ENCODE results near the gene MAP2. TPM values are rescaled to one million over a fixed set of nuclear protein-coding genes. Genes with fewer than 3 reads are reported as not detected.

The MAP2 gene
- total RNA-seq, 2 experiments from 2014 or later, result not detected

GRCh38 chr2:209512971-209513370 lies 89.1 kb downstream of the MAP2 start:
- H3K4me1 Mint-ChIP-seq, result no peaks in the 10 kb centered on the region
- CTCF ChIA-PET, result no interaction called here
- POLR2A ChIA-PET, result no interaction called here
- no peak overlapping the region for H3K27ac Mint-ChIP-seq
- H3K9me3 Mint-ChIP-seq, result no peaks in the 10 kb centered on the region
- no peaks in the 10 kb centered on the region for H3K36me3 Mint-ChIP-seq (ENCODE audit: low read depth)
- H3K4me3 Mint-ChIP-seq, result no peak overlapping the region
- no peak for DNase-seq
- H3K27me3 Mint-ChIP-seq, result no peaks in the 10 kb centered on the region

DNA sequence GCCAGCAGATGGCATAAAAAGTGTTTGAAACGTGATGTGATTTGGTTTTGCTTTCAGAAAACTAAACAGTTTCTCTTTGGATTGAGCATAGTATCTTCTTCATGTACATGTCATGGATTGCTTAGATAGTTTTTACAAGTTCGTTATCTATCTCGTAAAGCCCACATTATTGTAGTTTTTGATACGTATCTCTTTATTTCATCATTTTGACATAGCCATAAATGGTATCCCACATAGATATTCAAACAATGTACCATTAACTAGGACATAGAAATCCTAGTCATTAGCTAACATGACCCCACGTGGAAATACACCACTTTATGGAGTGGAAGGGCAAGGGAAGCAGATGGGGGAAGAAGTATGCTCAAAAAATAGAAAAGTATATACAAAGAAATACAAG lies 93.6 kb downstream of the MAP2 start:
- DNase-seq, result no peak
- H3K27me3 Mint-ChIP-seq, result no peaks in the 10 kb centered on the region
- no peak overlapping the region for H3K27ac Mint-ChIP-seq
- H3K4me1 Mint-ChIP-seq, result no peaks in the 10 kb centered on the region
- CTCF ChIA-PET, result no interaction called here
- H3K9me3 Mint-ChIP-seq, result no peaks in the 10 kb centered on the region
- POLR2A ChIA-PET, result no interaction called here
- no peak overlapping the region for H3K4me3 Mint-ChIP-seq
- no peaks in the 10 kb centered on the region for H3K36me3 Mint-ChIP-seq (ENCODE audit: low read depth)

- Mint-ChIP-seq H3K27me3 (no peaks in the 10 kb centered on the region), H3K27ac (no peak overlapping the region), H3K9me3 (no peaks in the 10 kb centered on the region), H3K4me3 (no peak overlapping the region), H3K36me3 (ENCODE audit: low read depth) (no peaks in the 10 kb centered on the region), H3K4me1 (no peaks in the 10 kb centered on the region)
- POLR2A ChIA-PET, result no interaction called here
- CTCF ChIA-PET, result no interaction called here
- no peak for DNase-seq
Observed at GRCh38 chr2:209519271-209519670, 95.4 kb downstream of the MAP2 start.

DNA sequence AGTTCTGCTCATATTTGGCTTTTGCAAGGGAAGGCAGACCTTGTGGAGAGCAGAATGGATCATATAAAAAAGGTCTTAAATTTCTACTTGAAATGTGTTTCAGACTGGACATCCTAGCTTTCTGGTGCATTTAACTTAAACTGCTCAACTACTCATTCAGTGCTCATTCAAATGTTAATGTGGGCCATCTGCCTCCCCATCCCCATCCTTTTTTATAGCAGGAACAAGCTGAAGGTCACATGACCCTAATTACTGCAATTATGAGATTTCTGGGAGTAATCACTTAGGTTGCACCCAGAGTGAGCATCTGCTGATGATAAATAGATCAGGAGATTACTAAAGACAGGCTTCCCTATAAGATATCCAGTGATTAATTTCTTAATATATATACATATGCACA lies 96.1 kb downstream of the MAP2 start:
- ChIA-PET POLR2A (no interaction called here), CTCF (no interaction called here)
- DNase-seq, result no peak
- Mint-ChIP-seq H3K27ac (no peak overlapping the region), H3K9me3 (no peaks in the 10 kb centered on the region), H3K4me1 (no peaks in the 10 kb centered on the region), H3K4me3 (no peak overlapping the region), H3K27me3 (no peaks in the 10 kb centered on the region), H3K36me3 (ENCODE audit: low read depth) (no peaks in the 10 kb centered on the region)

DNA sequence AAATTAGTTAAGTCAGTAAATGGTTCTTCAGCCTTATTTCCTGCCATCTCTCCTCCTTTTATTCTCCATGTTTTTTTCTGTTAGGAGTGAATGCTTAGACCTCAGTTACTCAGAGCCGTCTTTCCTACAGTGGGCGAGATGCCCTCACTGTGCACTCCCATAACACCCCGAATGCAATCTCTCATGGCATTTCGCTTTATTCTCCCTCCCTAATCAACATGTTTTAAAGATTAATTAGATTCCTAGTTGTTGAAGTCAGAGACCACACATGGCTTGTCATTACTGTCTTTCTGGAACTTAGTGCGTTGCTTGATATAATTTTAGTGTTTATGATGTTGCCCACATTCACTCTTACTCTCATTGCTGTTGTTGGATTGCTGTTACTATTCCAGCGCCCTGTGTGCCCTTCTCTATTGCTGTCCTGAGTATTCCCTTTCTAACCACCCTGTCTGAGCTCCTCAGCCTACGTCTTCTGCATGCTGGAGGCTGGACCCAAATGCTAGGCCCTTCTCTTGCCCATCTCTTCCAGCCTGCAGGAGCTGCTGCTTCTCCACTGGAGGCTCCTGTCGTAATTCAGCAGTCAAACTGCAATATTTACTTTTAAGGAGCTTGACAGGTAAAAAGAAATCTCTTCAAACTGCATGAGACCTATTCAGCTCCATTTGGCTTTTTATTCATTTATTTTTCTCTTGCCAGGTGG lies 99.3 kb downstream of the MAP2 start:
- POLR2A ChIA-PET, result no interaction called here
- H3K9me3 Mint-ChIP-seq, result no peaks in the 10 kb centered on the region
- no peak overlapping the region for H3K4me3 Mint-ChIP-seq
- H3K27ac Mint-ChIP-seq, result no peak overlapping the region
- H3K4me1 Mint-ChIP-seq, result peaks cover 2% of the 10 kb centered on the region
- DNase-seq, result no peak
- H3K36me3 Mint-ChIP-seq (ENCODE audit: low read depth), result no peaks in the 10 kb centered on the region
- no peaks in the 10 kb centered on the region for H3K27me3 Mint-ChIP-seq
- CTCF ChIA-PET, result no interaction called here

DNA sequence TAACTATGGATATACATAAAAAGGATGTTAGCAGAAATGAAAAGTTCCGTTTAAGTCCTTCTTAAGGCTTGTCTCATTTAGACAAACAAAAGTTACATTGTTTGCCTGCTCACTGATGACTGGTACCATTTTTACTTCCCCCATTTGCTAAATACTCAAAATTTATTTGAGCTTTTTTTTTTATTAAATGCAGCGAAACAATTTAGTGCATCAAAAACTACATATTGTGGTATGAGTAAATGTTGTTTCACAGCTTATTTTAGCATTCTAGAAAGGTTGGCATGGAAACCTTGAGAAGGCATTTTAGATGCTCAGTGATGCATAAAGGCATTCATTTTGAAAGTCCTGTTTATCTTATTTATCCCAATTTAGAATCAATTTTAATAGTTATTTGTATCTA lies 100.0 kb downstream of the MAP2 start:
- Mint-ChIP-seq H3K4me3 (no peak overlapping the region), H3K9me3 (no peaks in the 10 kb centered on the region), H3K36me3 (ENCODE audit: low read depth) (no peaks in the 10 kb centered on the region), H3K4me1 (peaks cover 2% of the 10 kb centered on the region), H3K27me3 (no peaks in the 10 kb centered on the region), H3K27ac (no peak overlapping the region)
- CTCF ChIA-PET, result no interaction called here
- POLR2A ChIA-PET, result no interaction called here
- no peak for DNase-seq

DNA sequence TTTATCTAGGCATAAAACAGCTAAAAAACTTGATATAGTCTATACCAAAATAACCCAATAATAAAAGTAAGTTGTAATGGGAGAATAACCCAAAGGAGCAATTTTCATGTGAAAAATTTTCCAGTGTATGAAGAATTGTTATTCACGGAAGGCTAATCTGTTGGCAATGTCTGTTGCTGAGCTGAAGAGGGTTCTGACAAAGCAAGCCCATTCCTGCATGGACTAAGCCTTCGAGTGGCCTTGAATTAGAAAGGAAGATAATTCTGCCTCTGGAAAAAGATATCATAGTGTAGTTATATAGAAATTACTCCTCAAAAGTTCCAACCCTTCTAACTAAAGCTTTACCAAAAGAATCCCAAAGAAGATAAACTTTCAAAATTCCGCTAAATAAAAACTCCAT lies 101.5 kb downstream of the MAP2 start:
- Mint-ChIP-seq H3K36me3 (ENCODE audit: low read depth) (no peaks in the 10 kb centered on the region), H3K27ac (no peak overlapping the region), H3K27me3 (no peaks in the 10 kb centered on the region), H3K4me3 (no peak overlapping the region), H3K4me1 (peaks cover 2% of the 10 kb centered on the region), H3K9me3 (no peaks in the 10 kb centered on the region)
- no peak for DNase-seq
- ChIA-PET POLR2A (no interaction called here), CTCF (no interaction called here)

DNA sequence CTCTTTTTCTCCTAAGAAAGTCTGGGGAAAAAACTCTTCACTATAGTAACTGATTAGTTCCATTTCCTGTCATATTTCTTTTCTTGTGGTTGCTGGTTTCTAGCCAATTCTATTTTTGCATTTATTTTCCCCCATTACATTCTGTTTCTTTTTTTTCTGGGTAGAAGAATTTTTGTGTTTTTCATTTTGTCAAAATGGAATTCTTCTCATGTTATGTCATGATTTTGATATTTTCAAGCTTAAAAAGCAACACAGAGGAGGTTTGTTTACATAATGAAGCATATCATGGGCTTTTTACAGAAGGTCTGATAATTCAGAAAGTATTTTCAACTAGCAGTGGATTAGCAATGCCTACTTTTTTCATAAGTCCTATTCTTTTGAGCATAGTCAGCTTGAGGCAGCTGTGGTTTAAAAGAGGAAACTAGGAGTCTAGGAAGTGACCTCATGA lies 102.0 kb downstream of the MAP2 start:
- Mint-ChIP-seq H3K27ac (no peak overlapping the region), H3K4me1 (peaks cover 2% of the 10 kb centered on the region), H3K4me3 (no peak overlapping the region), H3K9me3 (no peaks in the 10 kb centered on the region), H3K36me3 (ENCODE audit: low read depth) (no peaks in the 10 kb centered on the region), H3K27me3 (no peaks in the 10 kb centered on the region)
- DNase-seq, result no peak
- ChIA-PET CTCF (no interaction called here), POLR2A (no interaction called here)

GRCh38 chr2:209526561-209526960 lies 102.7 kb downstream of the MAP2 start:
- no peaks in the 10 kb centered on the region for H3K27me3 Mint-ChIP-seq
- ChIA-PET POLR2A (no interaction called here), CTCF (no interaction called here)
- no peak overlapping the region for H3K4me3 Mint-ChIP-seq
- no peaks in the 10 kb centered on the region for H3K36me3 Mint-ChIP-seq (ENCODE audit: low read depth)
- no peaks in the 10 kb centered on the region for H3K9me3 Mint-ChIP-seq
- H3K4me1 Mint-ChIP-seq, result peaks cover 2% of the 10 kb centered on the region
- H3K27ac Mint-ChIP-seq, result no peak overlapping the region
- no peak for DNase-seq

DNA sequence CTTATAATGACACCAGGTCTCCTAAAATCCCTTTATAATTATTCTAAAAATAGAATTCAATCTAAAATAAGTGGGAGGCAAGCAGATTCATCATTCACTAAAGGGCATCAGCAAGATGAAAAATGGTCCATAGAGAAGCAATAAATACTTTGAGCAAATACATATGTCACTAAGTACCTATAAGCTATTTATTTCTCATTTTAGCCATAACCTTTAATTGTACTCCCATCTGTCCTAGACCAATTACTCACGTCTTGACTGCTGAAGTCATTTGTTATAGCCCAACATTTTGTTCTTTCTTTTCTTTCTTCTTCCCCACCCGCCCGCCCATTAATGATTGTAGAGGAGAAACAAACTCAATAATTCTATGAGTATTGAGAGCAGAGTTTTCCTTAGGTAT lies 105.7 kb downstream of the MAP2 start:
- no peak for DNase-seq
- Mint-ChIP-seq H3K27ac (no peak overlapping the region), H3K4me3 (no peak overlapping the region), H3K4me1 (peaks cover 2% of the 10 kb centered on the region), H3K36me3 (ENCODE audit: low read depth) (no peaks in the 10 kb centered on the region), H3K27me3 (no peaks in the 10 kb centered on the region), H3K9me3 (no peaks in the 10 kb centered on the region)
- POLR2A ChIA-PET, result no interaction called here
- CTCF ChIA-PET, result no interaction called here

DNA sequence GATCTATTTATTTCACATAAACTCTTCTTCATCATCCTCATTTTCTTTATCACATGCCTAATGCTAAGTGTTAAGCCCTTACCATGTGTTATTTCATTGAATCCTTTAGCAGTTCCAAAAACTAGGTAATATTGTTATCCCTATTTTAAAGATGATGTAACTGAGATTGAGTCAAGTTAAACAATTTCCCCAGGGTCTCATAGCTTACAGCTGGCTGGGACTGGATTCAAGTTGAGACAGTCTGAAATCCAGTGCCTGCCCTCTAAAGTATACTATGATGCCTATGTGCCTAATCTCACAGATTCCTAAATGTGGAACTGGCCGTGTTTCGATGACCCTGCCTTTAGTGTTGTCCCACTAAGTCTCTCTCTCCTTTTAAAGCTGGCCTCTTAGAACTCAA lies 108.5 kb downstream of the MAP2 start:
- Mint-ChIP-seq H3K4me1 (no peaks in the 10 kb centered on the region), H3K27ac (no peak overlapping the region), H3K4me3 (no peak overlapping the region), H3K9me3 (no peaks in the 10 kb centered on the region), H3K27me3 (no peaks in the 10 kb centered on the region), H3K36me3 (ENCODE audit: low read depth) (no peaks in the 10 kb centered on the region)
- ChIA-PET CTCF (no interaction called here), POLR2A (no interaction called here)
- no peak for DNase-seq

GRCh38 chr2:209533391-209533790 lies 109.5 kb downstream of the MAP2 start:
- Mint-ChIP-seq H3K9me3 (no peaks in the 10 kb centered on the region), H3K27me3 (no peaks in the 10 kb centered on the region), H3K27ac (no peak overlapping the region), H3K4me1 (no peaks in the 10 kb centered on the region), H3K36me3 (ENCODE audit: low read depth) (no peaks in the 10 kb centered on the region), H3K4me3 (no peak overlapping the region)
- ChIA-PET POLR2A (no interaction called here), CTCF (no interaction called here)
- no peak for DNase-seq

GRCh38 chr2:209534228-209534627 lies 110.4 kb downstream of the MAP2 start:
- Mint-ChIP-seq H3K9me3 (no peaks in the 10 kb centered on the region), H3K36me3 (ENCODE audit: low read depth) (no peaks in the 10 kb centered on the region), H3K27ac (no peak overlapping the region), H3K4me1 (no peaks in the 10 kb centered on the region), H3K27me3 (no peaks in the 10 kb centered on the region), H3K4me3 (no peak overlapping the region)
- CTCF ChIA-PET, result interaction anchor here (0.7 kb wide), 1 partner anchor 601 kb away, joined by 3 read pairs; no protein-coding TSS in a partner anchor
- DNase-seq, result no peak
- POLR2A ChIA-PET, result no interaction called here

- no peaks in the 10 kb centered on the region for H3K4me1 Mint-ChIP-seq
- CTCF ChIA-PET, result no interaction called here
- POLR2A ChIA-PET, result no interaction called here
- H3K27me3 Mint-ChIP-seq, result no peaks in the 10 kb centered on the region
- H3K4me3 Mint-ChIP-seq, result no peak overlapping the region
- no peaks in the 10 kb centered on the region for H3K36me3 Mint-ChIP-seq (ENCODE audit: low read depth)
- no peak for DNase-seq
- no peaks in the 10 kb centered on the region for H3K9me3 Mint-ChIP-seq
- no peak overlapping the region for H3K27ac Mint-ChIP-seq
Observed at GRCh38 chr2:209536363-209536762, 112.5 kb downstream of the MAP2 start.

DNA sequence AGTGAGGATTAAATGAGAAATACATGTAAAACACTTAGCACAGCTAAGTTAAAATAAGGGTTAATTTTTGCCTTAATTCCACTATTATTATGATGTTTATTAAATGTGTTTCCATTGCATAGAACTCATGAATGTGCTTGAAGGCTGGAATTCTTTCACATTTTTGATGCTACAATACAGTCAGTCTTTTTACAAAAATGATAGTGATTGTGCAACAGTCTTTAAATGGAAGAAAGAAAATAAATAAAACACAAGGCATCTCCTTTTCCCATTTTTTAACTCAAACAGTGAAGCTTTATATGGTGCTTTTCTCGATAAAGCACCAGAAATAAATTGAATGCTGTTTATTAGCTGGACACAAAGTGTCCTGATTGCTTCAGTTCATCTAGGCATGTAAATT lies 123.9 kb downstream of the MAP2 start:
- no peaks in the 10 kb centered on the region for H3K9me3 Mint-ChIP-seq
- no peak for DNase-seq
- no peaks in the 10 kb centered on the region for H3K36me3 Mint-ChIP-seq (ENCODE audit: low read depth)
- no peaks in the 10 kb centered on the region for H3K27me3 Mint-ChIP-seq
- no peak overlapping the region for H3K4me3 Mint-ChIP-seq
- ChIA-PET CTCF (no interaction called here), POLR2A (no interaction called here)
- H3K27ac Mint-ChIP-seq, result no peak overlapping the region
- H3K4me1 Mint-ChIP-seq, result no peaks in the 10 kb centered on the region
